Prostate gland (tissue), 2 donors: ENCODE measurements around the gene SIPA1L3. TPM values are rescaled to one million over a fixed set of nuclear protein-coding genes. Genes with fewer than 3 reads are reported as not detected.
A peak's percentile ranks its signal among the peaks of the same experiment; 100 is the strongest.

ENCODE experiments used
- DNase-seq: peaks from one replicate; pipeline ENCODE4 v3.0.0-alpha.2; 2019; ENCODE audit warnings: low spot score
- H3K27ac ChIP-seq, 2 donors: fragments of 200-600 bp; sonication (generic); 2 replicates each; pipeline ENCODE4 v1.5.1; 2017 to 2019
- H3K27me3 ChIP-seq: fragments of 200-600 bp; sonication (generic); replicated peaks from 2 replicates; pipeline ENCODE4 v1.5.1; 2019; ENCODE audit not compliant: insufficient read depth
- H3K36me3 ChIP-seq, 2 donors: fragments of 200-600 bp; sonication (generic); 1 replicate in 1 of 2; 2 replicates in 1 of 2; pipeline versions ENCODE4 v1.5.1 to v1.8.1; 2017 to 2019
- H3K4me1 ChIP-seq: fragments of 200-600 bp; sonication (generic); replicated peaks from 2 replicates; pipeline ENCODE4 v1.5.1; 2019
- H3K4me3 ChIP-seq, 2 donors: fragments of 200-600 bp; sonication (generic); 2 replicates each; pipeline ENCODE4 v1.5.1; 2017 to 2019
- H3K9me3 ChIP-seq: fragments of 200-600 bp; sonication (generic); 2 replicates; pipeline ENCODE4 v1.5.1; 2017
- POLR2A ChIP-seq: fragments of 450-650 bp; IDR thresholded peaks from one replicate; pipeline ENCODE4 v1.6.1; 2016; ENCODE audit warnings: antibody characterized with exemption, mild to moderate bottlenecking
- POLR2AphosphoS5 ChIP-seq: sonication (generic); formaldehyde crosslinking; IDR thresholded peaks from one replicate; pipeline ENCODE4 v1.6.1; 2017; ENCODE audit warnings: antibody characterized with exemption
- WGBS: methylation state at CpG from one replicate; pipeline ENCODE4 v1.1.5; 2018; 5-methylcytosine and 5-hydroxymethylcytosine counted together
- intact Hi-C: fragments of 100-400 bp; cut with DNase I; formaldehyde crosslinking; loops from one replicate; pipeline ENCODE4 v1.14.2; 2022
- total RNA-seq, 2 donors: library from RNA; depleted of rRNA; stranded (reverse); fragments of >200 nt; gene quantifications; one replicate each; pipeline ENCODE4 v1.1.0, GENCODE V29; 2016
- TF ChIP-seq, protein P1 (sequence below), 4 experiments: fragments of 200-600 bp in 2 of 4; fragments of 450-650 bp in 2 of 4; sonication (generic) in 2 of 4; IDR thresholded peaks; 1 replicate in 3 of 4; 2 replicates in 1 of 4; pipeline ENCODE4 v1.5.1; 2016 to 2019; ENCODE audit warnings: antibody characterized with exemption in 4 of 4, mild to moderate bottlenecking in 2 of 4, moderate library complexity in 2 of 4

SIPA1L3 gene
- total RNA-seq, 2 donors from 2014 or later, result 48.8 to 63.5 TPM

DNA sequence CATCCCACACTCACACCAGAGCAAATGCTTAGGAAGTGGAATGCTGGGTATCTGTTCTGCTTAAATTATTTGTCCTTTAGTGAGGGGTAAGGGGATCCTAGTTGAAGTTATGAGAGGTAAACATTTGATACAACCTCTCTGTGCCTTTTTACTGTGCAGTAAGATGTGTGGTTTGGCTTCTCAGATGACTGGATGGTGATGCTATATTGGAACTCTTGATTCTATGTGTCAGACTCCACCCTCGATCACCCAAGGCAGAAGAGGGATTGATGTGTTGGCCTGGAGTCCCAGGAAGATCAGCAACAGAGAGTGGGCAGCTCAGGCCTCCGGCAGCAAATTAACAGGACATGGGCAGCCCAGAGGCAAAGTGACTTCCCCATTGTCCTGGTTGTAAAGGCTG is 66.7 kb downstream of the SIPA1L3 start:
- Histone ChIP-seq H3K27ac (no peak overlapping the region), H3K36me3 (peaks cover 0 to 2% of the 10 kb centered on the region in 2 donors), H3K4me1 (no peaks in the 10 kb centered on the region), H3K9me3 (no peaks in the 10 kb centered on the region), H3K4me3 (no peak overlapping the region), H3K27me3 (no peaks in the 10 kb centered on the region)
- WGBS, result 92% methylated on average over 2 of the region's 2 CpGs
- no peak for DNase-seq
- intact Hi-C loops, result no loop called here
- TF ChIP-seq POLR2AphosphoS5, result no peak
- TF ChIP-seq, protein P1, sequence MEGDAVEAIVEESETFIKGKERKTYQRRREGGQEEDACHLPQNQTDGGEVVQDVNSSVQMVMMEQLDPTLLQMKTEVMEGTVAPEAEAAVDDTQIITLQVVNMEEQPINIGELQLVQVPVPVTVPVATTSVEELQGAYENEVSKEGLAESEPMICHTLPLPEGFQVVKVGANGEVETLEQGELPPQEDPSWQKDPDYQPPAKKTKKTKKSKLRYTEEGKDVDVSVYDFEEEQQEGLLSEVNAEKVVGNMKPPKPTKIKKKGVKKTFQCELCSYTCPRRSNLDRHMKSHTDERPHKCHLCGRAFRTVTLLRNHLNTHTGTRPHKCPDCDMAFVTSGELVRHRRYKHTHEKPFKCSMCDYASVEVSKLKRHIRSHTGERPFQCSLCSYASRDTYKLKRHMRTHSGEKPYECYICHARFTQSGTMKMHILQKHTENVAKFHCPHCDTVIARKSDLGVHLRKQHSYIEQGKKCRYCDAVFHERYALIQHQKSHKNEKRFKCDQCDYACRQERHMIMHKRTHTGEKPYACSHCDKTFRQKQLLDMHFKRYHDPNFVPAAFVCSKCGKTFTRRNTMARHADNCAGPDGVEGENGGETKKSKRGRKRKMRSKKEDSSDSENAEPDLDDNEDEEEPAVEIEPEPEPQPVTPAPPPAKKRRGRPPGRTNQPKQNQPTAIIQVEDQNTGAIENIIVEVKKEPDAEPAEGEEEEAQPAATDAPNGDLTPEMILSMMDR (IDR thresholded peaks at IDR 0.05), result no peak
- no peak for TF ChIP-seq POLR2A

DNA sequence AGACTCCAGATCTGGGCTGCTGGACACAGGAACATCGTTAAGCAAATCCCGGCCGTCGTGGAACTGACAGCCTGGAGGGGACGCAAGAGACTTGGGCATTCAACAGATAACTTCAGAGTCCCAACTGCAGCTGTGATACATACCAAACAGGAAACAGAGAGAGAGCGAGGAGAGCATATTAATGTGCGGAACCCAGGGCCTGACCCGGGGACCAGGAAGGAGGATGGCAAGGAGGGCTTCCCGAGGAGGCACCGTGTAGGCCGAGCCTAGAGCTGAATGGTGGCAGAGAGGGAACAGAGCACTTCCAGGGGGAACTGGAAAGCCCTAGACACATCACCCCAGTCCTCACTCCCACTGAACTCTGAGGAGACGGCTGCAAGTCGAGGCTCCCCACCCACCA is 68.1 kb downstream of the SIPA1L3 start:
- Histone ChIP-seq H3K4me1 (peaks cover 6% of the 10 kb centered on the region), H3K27me3 (no peaks in the 10 kb centered on the region), H3K4me3 (no peak overlapping the region), H3K36me3 (peaks cover 0 to 2% of the 10 kb centered on the region in 2 donors), H3K9me3 (no peaks in the 10 kb centered on the region), H3K27ac (no peak overlapping the region)
- TF ChIP-seq POLR2AphosphoS5, result no peak
- TF ChIP-seq, protein P1 (IDR thresholded peaks at IDR 0.05), result no peak
- TF ChIP-seq POLR2A, result no peak
- WGBS, result 93% methylated on average over 13 of the region's 13 CpGs
- intact Hi-C loops, result no loop called here
- DNase-seq, result no peak

DNA sequence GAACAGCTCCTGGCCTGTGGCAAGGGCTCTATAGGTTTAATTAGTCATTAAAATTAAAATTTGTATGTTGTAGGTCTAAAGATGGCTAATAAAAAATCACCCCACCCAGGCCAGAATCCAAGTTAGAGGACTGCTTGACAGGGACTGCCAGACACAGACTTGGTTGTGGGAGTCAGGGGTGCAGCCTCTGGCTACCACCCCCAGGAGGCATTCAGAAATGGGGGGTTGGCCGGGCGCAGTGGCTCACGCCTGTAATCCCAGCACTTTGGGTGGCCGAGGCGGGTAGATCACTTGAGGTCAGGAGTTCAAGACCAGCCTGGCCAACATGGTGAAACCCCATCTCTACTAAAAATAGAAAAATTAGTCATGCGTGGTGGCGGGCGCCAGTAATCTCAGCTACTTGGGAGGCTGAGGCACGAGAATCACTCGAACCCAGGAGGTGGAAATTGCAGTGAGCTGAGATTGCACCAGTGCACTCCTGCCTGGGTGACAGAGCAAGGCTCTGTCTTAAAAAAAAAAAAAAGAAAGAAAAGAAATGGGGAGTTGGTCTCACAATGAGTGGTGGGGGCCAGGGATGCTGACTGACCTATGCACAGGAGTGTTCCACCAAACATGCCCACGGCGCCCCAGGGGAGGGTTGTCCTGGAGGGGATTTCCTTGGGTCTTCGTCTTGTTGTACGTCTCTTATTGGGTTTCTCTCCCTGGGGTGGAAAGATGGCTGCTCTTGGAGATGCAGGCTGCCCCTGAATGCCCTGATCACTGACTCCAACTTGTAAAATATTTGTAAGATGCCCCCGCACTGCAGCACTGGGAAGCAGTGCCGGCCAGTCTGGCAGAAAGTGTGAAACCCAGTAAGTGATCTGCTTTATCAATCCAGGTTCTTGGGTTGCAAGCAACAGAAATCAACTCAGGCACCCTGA is 68.8 kb downstream of the SIPA1L3 start:
- TF ChIP-seq, protein P1 (IDR thresholded peaks at IDR 0.05), result no peak
- TF ChIP-seq POLR2A, result no peak
- TF ChIP-seq POLR2AphosphoS5, result no peak

DNA sequence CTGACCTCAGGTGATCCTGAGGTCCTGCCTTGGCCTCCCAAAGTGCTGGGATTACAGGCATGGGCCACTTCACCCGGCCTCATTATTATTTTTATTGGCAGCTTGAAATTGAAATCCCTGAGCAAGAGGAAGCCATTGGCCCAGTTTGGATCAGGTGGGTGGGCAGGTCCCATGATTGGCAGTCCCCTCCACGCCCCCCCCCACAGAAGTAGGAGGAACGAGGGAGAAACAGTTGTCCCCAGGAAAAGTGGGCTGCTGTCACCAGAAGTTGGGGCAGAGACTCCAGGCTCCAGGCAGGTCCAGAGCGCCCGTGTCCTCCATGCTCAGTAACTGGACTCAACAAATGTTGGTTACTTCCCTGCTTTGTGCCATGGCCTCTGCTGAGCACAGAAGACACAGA is 70.4 kb downstream of the SIPA1L3 start:
- H3K27me3 ChIP-seq, result no peaks in the 10 kb centered on the region
- DNase-seq, result no peak
- H3K4me1 ChIP-seq, result peaks cover 17% of the 10 kb centered on the region
- 88% methylated on average over 5 of the region's 5 CpGs for WGBS
- no peak overlapping the region for H3K4me3 ChIP-seq
- no peaks in the 10 kb centered on the region for H3K9me3 ChIP-seq
- TF ChIP-seq POLR2A (no peak), POLR2AphosphoS5 (no peak)
- TF ChIP-seq, protein P1 (IDR thresholded peaks at IDR 0.05), result no peak
- peak overlapping the region; percentile 31 to 75 for H3K27ac ChIP-seq
- intact Hi-C loops, result no loop called here
- peaks cover 0 to 2% of the 10 kb centered on the region in 2 donors for H3K36me3 ChIP-seq

More for the DNA sequence above, 68.8 kb downstream of the SIPA1L3 start:
- Histone ChIP-seq H3K27me3 (no peaks in the 10 kb centered on the region), H3K4me1 (peaks cover 14% of the 10 kb centered on the region), H3K4me3 (no peak overlapping the region), H3K27ac (no peak overlapping the region), H3K9me3 (no peaks in the 10 kb centered on the region), H3K36me3 (peaks cover 0 to 2% of the 10 kb centered on the region in 2 donors)
- intact Hi-C loops, result no loop called here
- WGBS, result 96% methylated on average over 16 of the region's 16 CpGs
- DNase-seq, result no peak

DNA sequence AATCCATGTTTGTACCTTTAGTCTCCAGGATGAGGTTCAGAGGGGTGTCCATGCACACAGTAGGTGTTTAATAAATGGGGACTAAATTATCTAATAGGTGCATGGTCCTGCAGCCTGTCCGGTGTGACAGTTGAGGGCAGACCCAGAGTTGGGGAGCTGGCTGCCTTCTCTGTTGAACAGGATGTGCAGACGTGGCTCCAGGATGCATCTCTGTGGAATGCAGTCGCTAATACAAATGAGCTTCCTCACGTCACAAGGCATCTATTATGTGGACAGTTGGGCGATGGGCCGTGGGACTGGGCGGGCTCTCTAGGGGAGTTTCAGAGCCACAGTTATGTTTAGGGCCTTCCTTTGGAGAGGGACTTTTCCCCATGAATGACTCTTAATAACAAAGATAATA is 71.0 kb downstream of the SIPA1L3 start:
- no peak overlapping the region for H3K4me3 ChIP-seq
- 43% methylated on average over 7 of the region's 7 CpGs for WGBS

More for the DNA sequence above, 71.0 kb downstream of the SIPA1L3 start:
- intact Hi-C loops, result no loop called here
- Histone ChIP-seq H3K27ac (peak overlapping the region; percentile 31 to 75), H3K9me3 (no peaks in the 10 kb centered on the region), H3K36me3 (peaks cover 0 to 2% of the 10 kb centered on the region in 2 donors), H3K27me3 (no peaks in the 10 kb centered on the region), H3K4me1 (peaks cover 17% of the 10 kb centered on the region)
- TF ChIP-seq POLR2AphosphoS5, result no peak
- TF ChIP-seq, protein P1 (IDR thresholded peaks at IDR 0.05), result no peak
- TF ChIP-seq POLR2A, result no peak
- DNase-seq, result no peak
